Measurements from ENCODE around the gene CTNNBL1. TPM values are rescaled to one million over a fixed set of nuclear protein-coding genes. Genes with fewer than 3 reads are reported as not detected.

CTNNBL1 gene
- total RNA-seq, 1 donor from 2014 or later, result 26.2 TPM

DNA sequence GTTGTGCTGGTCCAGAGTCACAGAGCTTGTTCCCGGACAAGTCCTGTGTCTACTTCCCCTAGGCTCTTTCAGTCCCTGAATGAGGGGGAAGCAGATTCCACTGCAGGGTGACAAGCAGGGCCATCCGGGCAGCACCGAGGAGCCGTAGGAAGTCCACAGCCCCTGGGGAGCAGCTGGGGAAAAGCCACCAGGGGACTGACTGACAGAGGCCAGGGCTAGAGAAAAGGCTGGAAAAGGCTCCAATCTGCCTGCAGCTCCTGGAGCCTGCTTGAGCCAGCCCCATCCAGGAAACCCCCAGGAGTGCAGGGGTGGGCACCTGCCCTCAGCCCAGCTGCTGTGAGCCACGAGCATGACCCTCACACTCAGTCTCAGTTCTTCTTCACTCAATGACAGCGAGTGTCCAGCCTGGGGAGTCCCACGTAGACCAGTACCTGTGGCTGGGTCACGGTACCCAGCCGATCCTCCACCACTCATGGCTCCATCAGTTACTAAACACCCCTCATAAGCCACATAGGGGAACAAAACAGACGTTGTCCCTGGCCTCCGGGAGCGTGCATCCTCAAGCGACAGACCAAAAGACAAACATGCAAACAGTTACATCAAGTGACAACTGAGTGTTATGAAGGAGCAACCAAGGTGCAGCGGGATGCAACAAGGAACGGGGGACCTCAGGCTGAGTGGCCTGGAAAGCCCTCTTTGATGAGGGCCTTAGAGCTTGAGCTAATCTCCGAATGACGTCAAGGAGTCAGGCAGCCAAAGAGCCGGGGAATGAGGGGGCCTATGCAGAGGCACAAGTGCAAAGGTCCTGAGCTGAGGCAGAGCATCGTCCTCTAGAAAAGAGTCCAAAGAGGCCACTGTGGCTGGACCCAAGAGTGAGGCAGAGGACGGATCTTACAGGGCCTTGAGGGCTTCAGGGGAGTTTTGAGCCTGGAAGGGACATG lies 184.3 kb downstream of the CTNNBL1 start:
- no peak for DNase-seq (ENCODE audit: low spot score)

DNA sequence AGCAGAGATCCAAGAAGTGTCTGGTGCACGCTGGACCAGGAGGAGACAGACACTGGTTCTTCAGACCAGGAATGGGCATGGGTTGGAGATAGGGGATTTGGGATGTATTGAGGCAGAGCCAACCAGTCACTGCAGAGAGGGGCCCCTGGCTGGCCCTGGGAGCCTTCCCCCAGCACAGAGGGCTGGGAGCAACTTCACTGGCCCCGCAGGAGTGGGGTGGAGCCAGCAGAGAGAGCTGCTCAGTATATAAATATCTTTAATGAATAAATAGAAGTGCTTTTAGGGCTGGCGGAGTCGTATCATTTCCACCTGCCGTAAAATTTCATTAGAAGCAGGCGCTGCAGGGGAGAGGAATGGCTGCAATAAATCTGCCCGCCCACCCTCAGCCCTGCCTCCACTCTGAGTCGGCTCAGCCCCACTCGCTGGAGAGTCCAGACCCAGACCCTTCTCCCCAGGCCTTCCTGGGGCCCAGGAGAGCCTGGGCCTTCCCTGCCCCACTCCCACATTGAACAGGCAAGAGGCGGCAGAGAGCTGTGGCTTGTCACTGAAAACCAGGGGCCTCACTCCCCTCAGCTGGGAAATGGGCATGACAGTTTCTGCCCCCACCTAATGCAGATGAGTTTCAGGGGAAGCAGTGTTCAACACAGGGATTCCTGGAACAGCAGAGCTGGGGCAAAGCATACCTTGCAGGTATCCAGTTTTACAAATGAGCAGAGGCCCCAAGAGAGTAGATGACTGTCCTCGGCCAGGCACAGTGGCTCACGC lies 185.2 kb downstream of the CTNNBL1 start:
- no peak for DNase-seq (ENCODE audit: low spot score)

DNA sequence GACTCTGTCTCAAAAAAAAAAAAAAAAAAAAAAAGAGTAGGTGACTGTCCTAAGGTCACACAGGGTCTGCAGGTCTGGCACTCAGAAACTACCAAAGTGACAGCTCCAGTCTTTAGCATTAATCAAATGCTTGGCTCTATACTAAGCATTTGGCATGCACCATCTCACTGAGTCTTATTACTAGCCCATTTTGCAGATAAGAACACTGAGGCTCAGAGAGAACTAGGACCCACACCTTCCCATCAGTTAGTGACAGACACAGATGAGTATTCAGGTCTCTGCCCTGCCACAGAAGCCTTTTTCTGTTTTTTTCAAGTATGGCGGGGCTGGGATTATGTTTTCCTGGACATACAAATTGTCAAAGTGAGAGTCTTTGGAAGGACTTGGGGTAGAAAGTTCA lies 186.0 kb downstream of the CTNNBL1 start:
- no peak for DNase-seq (ENCODE audit: low spot score)

DNA sequence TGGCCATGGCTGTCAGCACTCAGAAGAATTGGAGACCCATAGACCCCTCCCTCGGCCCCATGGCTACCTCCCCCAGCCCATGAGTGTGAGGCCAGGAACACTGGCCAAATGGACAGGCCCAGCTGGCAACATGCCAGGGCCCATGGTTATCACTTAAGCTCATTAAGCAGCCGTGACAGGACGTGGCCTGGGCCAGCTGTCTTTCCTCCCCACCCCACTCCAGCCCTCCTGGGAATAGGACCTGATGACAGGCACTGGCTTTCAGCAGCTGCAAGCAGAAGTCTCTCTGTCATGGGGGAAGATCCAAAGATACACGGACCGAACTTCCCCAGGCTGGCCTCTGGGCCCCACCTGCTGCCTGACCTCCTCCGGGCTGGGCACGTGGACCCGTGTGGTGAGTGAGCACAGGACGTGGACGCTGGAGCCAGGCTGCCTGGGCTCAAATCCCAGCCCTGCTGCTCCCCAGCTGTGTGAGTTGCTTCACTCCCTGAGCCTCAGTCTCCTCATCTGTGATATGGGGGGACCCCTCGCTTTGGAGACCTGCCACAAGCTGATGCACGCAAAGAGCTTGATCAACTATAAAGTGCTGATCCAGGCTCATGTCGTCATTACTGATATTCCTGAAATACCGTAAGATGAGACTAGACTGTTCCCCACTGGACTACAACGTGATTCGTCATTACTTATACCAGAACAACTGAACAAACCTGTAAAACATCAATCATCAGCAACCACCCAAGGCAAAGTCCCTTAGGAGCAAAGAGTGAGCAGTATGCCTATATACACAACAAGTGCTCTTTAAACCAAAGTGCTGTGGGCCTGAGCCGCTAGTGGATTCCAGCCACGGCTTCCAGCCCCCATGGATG lies 187.1 kb downstream of the CTNNBL1 start:
- DNase-seq (ENCODE audit: low spot score), result no peak

DNA sequence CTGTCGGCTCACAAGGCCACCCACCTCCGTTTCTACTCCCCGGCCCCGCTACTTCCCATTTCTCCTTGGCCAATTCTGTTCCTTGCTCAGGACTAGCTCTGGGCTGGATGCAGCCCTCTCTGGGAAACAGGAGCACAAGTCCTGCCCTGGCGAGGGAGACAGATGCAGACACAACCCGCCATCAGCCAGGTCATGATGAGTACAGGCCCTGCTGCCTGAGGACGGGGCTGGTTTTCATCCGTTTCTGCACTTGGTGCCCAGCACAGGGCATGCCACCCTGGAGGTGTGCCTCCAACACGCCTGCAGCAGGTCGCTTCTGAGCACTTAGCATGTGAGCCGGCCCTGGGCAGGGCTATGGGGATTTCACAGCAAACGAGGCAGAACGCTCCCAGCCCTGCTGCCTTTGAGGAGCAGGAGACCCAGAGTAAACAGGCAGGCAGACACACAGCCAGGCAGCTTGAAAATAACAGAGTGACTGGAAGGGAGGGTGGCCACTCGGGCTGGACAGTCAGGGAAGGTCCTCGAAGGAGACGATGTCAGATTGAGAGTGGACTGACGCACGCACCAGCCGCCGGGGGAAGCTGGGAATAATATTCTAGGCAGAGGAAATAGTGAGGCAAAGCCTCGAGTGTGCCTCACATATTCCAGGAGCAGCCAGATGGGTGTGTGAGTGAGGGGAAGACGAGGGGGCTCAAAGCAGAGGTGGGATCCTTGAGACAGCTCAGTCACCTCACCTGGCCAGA lies 187.9 kb downstream of the CTNNBL1 start:
- DNase-seq (ENCODE audit: low spot score), result no peak

DNA sequence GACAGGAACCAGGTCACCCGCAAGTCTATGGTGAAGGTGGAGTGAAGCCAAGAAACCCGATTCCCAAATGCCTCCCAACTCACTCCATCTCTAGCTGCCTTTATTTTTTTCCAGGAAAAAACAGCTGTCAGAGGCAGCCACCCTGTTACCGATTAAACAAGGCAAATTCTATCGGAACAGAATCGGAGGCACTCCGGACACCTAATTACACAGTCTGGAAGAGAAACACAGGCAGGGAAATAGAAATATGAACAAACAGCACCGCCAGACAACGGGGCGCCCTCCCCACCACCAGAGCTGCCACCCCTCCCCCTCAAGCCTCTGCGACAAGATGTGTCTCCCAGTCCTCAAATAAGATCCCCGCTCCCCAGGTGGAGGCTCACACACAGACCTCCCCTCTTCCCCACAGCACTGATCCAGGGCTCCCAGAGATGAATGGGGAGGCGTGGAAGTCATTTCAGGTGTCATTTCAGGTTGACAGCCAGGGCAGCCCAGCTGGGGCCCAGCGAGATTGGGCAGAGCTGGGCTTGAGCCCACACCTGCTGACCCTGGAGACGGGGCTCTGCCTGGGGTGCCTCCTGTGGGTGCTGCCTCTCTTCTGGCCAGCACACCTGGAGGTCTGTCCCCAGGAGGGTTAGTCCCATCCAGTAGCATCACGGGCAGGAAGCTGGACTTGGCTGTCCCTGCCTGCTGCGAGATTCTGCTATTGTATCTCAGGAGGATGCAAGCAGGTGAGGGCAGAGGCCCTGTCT lies 189.3 kb downstream of the CTNNBL1 start:
- DNase-seq (ENCODE audit: low spot score), result no peak

DNA sequence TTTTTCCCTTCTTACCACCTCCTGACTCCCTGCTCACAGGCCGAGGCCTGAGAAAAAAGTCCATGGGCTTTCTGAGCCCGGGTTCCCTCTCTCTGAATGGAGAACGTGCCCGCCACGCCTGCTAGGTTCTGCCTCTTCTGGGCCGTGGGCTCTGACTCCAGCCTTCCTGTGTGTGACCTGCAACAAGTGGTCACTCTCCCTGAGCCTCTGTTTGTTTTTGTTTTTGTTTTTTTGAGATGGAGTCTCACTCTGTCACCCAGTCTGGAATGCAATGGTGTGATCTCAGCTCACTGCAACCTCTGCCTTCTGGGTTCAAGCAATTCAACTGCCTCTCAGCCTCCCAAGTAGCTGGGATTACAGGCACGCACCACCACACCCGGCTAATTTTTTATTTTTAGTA lies 191.2 kb downstream of the CTNNBL1 start:
- DNase-seq (ENCODE audit: low spot score), result no peak

DNA sequence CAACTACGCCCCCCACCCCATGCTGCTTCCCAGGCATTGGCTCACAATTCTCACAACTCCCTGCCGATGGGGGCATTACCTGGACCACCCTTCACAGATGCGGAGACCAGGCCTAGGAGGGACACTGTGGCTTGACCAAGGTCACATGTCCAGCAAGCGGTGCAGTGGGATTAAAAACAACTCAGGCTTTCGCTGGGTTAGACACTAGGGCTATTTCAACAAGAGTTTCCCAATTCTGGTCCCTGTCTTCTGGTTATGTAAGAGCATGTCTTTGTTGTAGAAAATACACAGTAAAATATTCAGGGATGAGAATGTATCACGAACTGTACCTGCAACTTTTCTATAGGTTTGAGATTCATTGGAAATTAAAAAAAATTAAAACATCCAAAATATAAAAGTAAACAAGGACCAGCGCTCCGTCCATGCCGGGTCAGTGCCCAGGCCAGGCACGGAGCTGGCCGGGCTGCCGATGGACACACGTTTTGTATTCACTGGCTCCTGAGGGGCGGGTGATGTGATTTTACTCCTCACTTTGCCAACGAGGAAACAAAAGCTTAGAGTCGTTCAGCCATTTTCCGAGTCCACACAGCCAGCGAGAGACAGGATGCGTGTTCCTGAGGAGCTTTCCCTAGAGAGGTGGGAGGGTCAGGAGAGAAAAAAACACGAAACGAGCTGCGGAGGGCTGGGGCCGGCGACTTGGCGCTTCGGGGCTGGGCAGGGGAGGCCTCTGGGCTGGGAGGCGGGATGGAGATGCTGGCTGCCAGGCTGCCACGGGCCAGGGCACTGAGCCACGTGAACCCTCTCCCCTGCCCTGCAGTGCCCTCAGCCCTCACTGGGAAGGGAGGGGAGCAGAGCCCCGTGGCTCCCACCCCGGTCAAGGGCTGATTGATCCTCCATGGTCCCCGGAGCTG lies 192.0 kb downstream of the CTNNBL1 start:
- DNase-seq (ENCODE audit: low spot score), result no peak

DNA sequence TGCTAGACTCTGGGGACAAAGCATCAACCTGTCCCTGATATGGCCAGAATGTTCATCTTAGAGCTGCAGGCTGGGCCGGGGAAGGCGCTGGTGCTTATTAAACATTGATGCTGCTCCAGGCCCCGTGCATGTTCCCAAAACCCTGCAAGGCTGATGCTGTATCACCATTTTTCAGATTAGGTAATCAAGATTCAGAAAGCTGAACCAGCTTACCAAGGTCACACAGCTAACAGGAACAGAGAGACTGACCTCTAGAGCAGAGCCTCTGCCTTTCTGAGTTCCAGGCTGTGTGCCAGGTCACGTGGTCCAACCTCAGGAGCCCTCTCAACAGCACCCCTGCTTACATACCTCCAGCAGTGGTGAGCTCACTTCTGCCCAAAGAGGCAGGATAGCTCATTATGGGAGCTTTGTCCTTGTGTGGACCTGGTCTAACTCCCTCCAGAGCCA lies 193.0 kb downstream of the CTNNBL1 start:
- DNase-seq (ENCODE audit: low spot score), result no peak

DNA sequence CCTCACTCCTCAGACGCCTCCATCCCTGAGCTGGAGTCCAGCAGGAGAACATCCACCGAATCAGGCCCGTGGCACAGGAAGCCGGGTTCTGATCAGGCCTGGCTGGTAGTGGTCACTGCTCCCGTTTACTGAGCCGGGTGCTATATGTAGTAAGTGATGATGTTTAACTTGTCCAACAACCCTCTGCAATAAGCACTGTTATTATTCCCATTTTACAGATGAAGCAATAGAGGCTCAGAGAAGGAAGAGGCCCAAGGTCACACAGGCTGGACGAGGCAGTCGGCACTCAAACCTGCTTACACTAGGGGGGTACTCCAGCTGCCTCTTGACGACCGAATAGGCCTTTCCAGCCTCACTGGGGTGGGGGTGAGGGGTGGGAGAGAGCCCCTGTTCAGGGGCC lies 194.8 kb downstream of the CTNNBL1 start:
- no peak for DNase-seq (ENCODE audit: low spot score)

DNA sequence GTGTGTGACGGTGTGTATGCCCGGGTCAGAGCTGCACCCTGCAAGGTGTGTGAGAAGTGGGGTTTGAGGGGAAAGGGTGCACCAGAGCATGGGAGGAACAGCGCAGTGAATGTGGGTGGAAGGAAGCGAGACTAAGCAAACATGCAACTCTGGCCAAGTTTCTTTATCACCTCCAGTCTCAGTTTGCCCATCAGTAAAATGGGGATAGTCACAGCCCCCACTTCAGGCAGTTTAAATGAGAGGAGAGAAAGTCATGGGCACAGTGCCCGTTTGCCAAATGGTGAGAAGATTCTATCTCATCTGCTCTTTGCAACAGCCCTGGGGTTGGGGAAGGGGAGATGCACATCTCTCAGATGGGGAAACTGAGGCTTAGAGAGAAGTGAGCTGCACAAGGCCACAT lies 196.3 kb downstream of the CTNNBL1 start:
- no peak for DNase-seq (ENCODE audit: low spot score)

DNA sequence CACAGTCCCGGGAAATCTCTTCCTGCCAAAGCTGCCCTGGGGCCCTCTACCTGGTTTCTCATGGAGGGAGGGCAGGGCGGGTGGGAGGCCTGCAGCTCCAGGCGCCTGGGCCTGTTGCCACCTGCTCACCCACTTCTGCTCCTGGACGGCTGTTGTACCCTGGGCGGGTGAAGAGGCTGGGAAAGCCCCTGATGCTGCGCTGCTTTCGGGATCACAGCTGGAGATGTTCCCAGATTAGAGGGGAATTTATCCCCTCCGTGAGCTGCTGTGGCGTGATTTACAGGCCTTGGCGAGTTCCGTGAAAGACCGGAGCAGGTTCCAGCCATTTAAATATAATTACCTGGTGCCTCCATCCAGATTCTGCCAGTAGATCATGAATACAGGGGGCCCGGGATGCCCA lies 196.8 kb downstream of the CTNNBL1 start:
- DNase-seq (ENCODE audit: low spot score), result no peak

DNA sequence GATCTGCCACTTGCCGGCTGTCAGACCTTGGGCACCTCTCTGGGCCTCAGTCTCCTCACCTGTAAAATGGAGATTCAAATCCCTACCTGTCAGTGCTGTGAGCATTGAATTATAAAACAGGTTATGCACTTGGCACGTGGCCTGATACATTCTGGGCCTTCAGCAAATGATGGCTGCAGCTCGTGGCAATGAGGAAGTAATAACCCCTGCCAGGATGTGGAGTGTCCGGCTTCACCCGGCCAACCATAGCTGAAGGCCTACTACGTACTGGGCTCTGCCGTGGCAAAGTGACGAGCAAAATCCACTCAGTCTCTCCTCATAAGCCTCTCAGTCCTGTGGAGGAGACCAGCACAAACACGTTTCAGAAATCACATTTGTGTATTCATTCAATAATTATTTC lies 198.2 kb downstream of the CTNNBL1 start:
- no peak for DNase-seq (ENCODE audit: low spot score)

DNA sequence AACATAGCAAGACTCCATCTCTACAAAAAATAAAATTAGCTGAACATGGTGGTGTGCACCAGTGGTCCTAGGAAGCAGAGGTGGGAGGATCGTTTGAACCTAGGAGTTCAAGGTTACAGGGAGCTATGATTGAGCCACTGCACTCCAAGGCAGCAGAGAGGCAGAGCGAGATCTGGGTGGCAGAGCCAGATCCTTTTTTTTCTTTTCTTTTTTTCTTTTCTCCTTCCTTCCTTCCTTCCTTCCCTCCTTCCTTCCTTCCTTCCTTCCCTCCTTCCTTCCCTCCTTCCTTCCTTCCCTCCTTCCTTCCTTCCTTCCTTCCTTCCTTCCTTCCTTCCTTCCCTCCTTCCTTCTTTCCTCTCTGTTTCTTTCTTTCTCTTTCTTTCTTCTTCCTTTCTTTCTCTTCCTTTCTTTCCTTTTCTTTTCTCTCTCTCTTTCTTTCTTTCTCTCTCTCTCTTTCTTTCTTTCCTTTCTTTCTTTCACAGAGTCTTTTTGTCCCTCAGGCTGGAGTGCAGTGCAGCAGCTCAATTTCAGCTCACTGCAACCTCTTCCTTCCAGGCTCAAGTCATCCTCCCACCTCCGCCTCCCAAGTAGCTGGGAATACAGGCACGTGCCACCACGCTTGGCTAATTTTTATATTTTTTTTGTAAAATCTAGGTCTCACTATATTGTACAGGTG lies 199.9 kb downstream of the CTNNBL1 start:
- no peak for DNase-seq (ENCODE audit: low spot score)

DNA sequence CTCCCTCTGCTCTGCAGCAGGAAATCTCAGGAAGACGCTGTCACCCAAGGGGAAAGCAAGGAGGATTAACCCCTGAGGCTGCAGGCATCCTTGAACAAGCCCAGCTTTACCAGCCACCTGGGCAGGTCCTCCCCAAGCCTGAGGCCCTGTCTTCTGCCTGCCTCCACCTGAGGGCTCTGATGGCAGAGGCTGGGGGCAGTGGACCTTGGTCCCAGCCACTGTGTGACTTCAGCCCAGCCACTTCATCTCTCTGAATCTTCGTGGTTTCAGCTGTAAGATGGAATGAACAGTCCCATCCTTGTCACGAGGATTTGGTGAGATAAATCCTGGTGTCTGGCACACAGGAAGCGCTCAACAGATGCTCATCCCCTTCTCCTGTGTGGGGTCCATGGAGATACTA lies 200.6 kb downstream of the CTNNBL1 start:
- DNase-seq (ENCODE audit: low spot score), result no peak

DNA sequence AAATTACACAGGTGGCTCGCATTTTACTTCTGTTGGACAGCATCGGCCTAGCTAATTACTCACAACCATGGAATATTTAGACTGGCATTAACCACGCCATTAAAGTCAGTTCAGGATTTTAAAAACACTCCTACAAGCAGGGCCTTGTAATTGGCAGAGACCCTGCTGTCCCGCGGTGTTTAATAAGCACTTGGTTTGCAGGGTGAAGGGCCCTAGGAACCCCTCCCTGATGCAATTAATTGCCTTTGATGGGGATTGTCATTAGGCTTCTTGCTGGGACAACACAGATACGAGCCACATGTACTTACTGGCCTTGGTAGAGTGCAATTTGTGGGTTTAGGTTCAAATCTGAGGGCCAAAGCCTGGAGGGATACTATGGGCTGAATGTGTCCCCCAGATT lies 201.3 kb downstream of the CTNNBL1 start:
- no peak for DNase-seq (ENCODE audit: low spot score)

DNA sequence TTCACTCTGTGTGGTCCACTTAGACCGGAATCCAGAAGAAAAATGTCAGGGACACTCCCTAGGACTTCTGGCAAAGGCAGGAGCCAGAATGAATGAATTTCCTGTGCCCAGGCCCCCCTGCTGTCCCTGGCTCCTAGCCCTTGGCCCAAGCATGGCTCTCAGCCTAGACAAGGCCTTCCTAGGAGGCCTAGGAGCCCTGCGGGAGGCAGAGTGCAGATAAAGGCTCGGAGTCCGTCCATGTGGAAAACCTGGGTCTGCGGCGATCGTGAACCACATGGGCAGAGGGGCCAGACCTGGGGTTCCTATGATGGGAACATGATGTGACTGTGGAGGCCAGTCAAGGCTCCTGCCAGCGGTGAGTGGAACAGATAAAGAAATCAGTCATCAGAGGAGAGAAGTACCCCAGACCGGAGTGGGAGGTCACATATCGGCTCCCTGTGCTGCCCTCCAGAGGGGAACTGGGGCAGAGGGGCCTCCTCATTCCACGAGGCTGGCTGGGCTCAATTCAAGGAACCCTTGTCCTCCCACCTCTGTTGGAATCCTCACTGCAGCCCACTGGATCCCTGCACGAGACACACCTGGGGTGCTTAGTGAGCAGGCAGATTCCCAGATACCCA lies 203.2 kb downstream of the CTNNBL1 start:
- no peak for DNase-seq (ENCODE audit: low spot score)

Data from umbilical cord (tissue), 2 donors.